ENCODE results near the gene TMEM267.

- peak in 2 of 3 experiments; percentile 2 to 63 for TF ChIP-seq CTCF (IDR thresholded peaks at IDR 0.05)
- TF ChIP-seq POLR2AphosphoS5 (IDR thresholded peaks at IDR 0.05; ENCODE audit: insufficient read depth in 1 of 2, low read depth in 1 of 2), result peak in 1 of 2 donors; percentile 81
- TF ChIP-seq POLR2A (IDR thresholded peaks at IDR 0.05), result no peak
Measured at GRCh38 chr5:43484106-43484849, 613 bp upstream of the TMEM267 start.
